K562 (cell line): ENCODE data around the gene CD40LG. TPM values are rescaled to one million over a fixed set of nuclear protein-coding genes. Genes with fewer than 3 reads are reported as not detected.

Source experiments
- MGA ChIP-seq: fragments of 450-650 bp; IDR thresholded peaks from 2 replicates; pipeline ENCODE4 v1.6.1; 2016; ENCODE audit warnings: mild to moderate bottlenecking, moderate library complexity
- polyA plus RNA-seq, 8 experiments: library from polyadenylated mRNA; depleted of rRNA in 4 of 8; stranded (reverse) in 5 of 8; unstranded in 3 of 8; fragments of >200 nt; fragmentation: Nextera tagmentation in 2 of 8; fragmentation: Illumina TruSeq in 1 of 8; extraction: Ambion mirVana in 2 of 8; extraction: Trizol in 1 of 8; gene quantifications; 2 replicates each; pipeline versions ENCODE4 v1.2.1 to v1.2.3, GENCODE V29; 2011 to 2014; ENCODE audit warnings: inconsistent platforms in 1 of 8, missing spikeins in 1 of 8
- total RNA-seq, 7 experiments: library from RNA; depleted of rRNA in 6 of 7; stranded (reverse); fragments of >200 nt in 6 of 7; fragmentation: Illumina TruSeq in 2 of 7; extraction: Trizol in 2 of 7; gene quantifications; 2 replicates each; pipeline versions ENCODE4 v1.2.1 to v1.2.3, GENCODE V29; 2011 to 2021; ENCODE audit warnings: low replicate concordance in 1 of 7

The CD40LG gene
- total and polyA plus RNA-seq, 9 of the 15 experiments (the other 6 are each of a cell fraction or from before 2014, with no cell fraction given) = 0.11 TPM; not detected in 8

- no peak for TF ChIP-seq MGA
- TF ChIP-seq, all 486 proteins: peak for 0
These were observed 19.6 kb downstream of the CD40LG start (continued) for GRCh38 chrX:136667446-136668168.
